Measurements from ENCODE around the gene MAP7.

GRCh38 chr6:136594671-136595070, 44.4 kb upstream of the MAP7 start:
- TF ChIP-seq, protein P1, sequence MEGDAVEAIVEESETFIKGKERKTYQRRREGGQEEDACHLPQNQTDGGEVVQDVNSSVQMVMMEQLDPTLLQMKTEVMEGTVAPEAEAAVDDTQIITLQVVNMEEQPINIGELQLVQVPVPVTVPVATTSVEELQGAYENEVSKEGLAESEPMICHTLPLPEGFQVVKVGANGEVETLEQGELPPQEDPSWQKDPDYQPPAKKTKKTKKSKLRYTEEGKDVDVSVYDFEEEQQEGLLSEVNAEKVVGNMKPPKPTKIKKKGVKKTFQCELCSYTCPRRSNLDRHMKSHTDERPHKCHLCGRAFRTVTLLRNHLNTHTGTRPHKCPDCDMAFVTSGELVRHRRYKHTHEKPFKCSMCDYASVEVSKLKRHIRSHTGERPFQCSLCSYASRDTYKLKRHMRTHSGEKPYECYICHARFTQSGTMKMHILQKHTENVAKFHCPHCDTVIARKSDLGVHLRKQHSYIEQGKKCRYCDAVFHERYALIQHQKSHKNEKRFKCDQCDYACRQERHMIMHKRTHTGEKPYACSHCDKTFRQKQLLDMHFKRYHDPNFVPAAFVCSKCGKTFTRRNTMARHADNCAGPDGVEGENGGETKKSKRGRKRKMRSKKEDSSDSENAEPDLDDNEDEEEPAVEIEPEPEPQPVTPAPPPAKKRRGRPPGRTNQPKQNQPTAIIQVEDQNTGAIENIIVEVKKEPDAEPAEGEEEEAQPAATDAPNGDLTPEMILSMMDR (IDR thresholded peaks at IDR 0.05): no peak
- TF ChIP-seq POLR2A (IDR thresholded peaks at IDR 0.05) (no peak), POLR2AphosphoS5 (IDR thresholded peaks at IDR 0.05) (no peak)
